ENCODE measurements around the gene DPYSL3.
"Not testable (repeated sequence)": the region's sequence is repeated elsewhere in the genome, so short reads cannot be mapped to it uniquely, and the experiment has no call there.

The DPYSL3 gene

GRCh38 chr5:147509710-147510651 lies at the start of gene DPYSL3:
Gene DPYSL3, minus strand, starts transcription at chr5:147510068. Its CDS starts 210 bp downstream, at chr5:147509858.
- no peak for DNase-seq (ENCODE audit: low read depth in 2 of 2)

GRCh38 chr5:147558826-147559225 lies 49.0 kb upstream of the DPYSL3 start:
- no peak for DNase-seq (ENCODE audit: low read depth in 2 of 2)

- no peak for DNase-seq (ENCODE audit: low read depth in 2 of 2)
These were observed 48.2 kb upstream of the DPYSL3 start for GRCh38 chr5:147557876-147558745.

GRCh38 chr5:147555176-147555575 lies 45.3 kb upstream of the DPYSL3 start:
- no peak for DNase-seq (ENCODE audit: low read depth in 2 of 2)

- DNase-seq (ENCODE audit: low read depth in 2 of 2) = no peak
These were observed 44.5 kb upstream of the DPYSL3 start for GRCh38 chr5:147554261-147554817.

- not testable (repeated sequence) for DNase-seq (ENCODE audit: low read depth in 2 of 2)
These were observed 43.9 kb upstream of the DPYSL3 start for GRCh38 chr5:147553817-147554216.

GRCh38 chr5:147552897-147553296 lies 43.0 kb upstream of the DPYSL3 start:
- no peak for DNase-seq (ENCODE audit: low read depth in 2 of 2)

- DNase-seq (ENCODE audit: low read depth in 2 of 2) = no peak
These were observed 41.8 kb upstream of the DPYSL3 start for GRCh38 chr5:147551677-147552076.

- no peak for DNase-seq (ENCODE audit: low read depth in 2 of 2)
These were observed 37.9 kb upstream of the DPYSL3 start for GRCh38 chr5:147547730-147548129.

- no peak for DNase-seq (ENCODE audit: low read depth in 2 of 2)
These were observed 34.7 kb upstream of the DPYSL3 start for GRCh38 chr5:147544556-147544955.

GRCh38 chr5:147539053-147539452 lies 29.2 kb upstream of the DPYSL3 start:
- DNase-seq (ENCODE audit: low read depth in 2 of 2) = no peak

- DNase-seq (ENCODE audit: low read depth in 2 of 2) = no peak
These were observed 28.4 kb upstream of the DPYSL3 start for GRCh38 chr5:147538236-147538635.

- DNase-seq (ENCODE audit: low read depth in 2 of 2) = no peak
These were observed 24.5 kb upstream of the DPYSL3 start for GRCh38 chr5:147534172-147534951.

- DNase-seq (ENCODE audit: low read depth in 2 of 2) = no peak
These were observed 22.3 kb upstream of the DPYSL3 start for GRCh38 chr5:147532156-147532555.

- no peak for DNase-seq (ENCODE audit: low read depth in 2 of 2)
These were observed 20.9 kb upstream of the DPYSL3 start for GRCh38 chr5:147530530-147531389.

GRCh38 chr5:147523069-147523468 lies 13.2 kb upstream of the DPYSL3 start:
- DNase-seq (ENCODE audit: low read depth in 2 of 2) = no peak

GRCh38 chr5:147522435-147522834 lies 12.6 kb upstream of the DPYSL3 start:
- no peak for DNase-seq (ENCODE audit: low read depth in 2 of 2)

- DNase-seq (ENCODE audit: low read depth in 2 of 2) = no peak
These were observed 10.6 kb upstream of the DPYSL3 start for GRCh38 chr5:147520450-147520849.

- no peak for DNase-seq (ENCODE audit: low read depth in 2 of 2)
These were observed 9.5 kb upstream of the DPYSL3 start for GRCh38 chr5:147519380-147519779.

- DNase-seq (ENCODE audit: low read depth in 2 of 2) = no peak
These were observed 7.5 kb upstream of the DPYSL3 start for GRCh38 chr5:147517383-147517782.

All from stimulated activated CD8-positive, alpha-beta memory T cell treated with anti-CD3 and anti-CD28 coated beads, Interleukin-15, amount 100 ng/mL, for 48 hours (primary cell).